HUES64 (cell line): ENCODE measurements around the gene ENTPD1.

Experiments used
- H3K27ac ChIP-seq: 2 replicates; pipeline ENCODE4 v1.7.0; 2013; ENCODE audit warnings: low read depth, low read length, inconsistent platforms
- H3K27me3 ChIP-seq: 2 replicates; pipeline ENCODE4 v1.6.1; 2013; ENCODE audit warnings: mild to moderate bottlenecking, low read length; ENCODE audit not compliant: insufficient read depth
- H3K36me3 ChIP-seq: 2 replicates; pipeline ENCODE4 v1.6.1; 2013; ENCODE audit warnings: mild to moderate bottlenecking, low read length; ENCODE audit not compliant: insufficient read depth
- H3K4me1 ChIP-seq: 2 replicates; pipeline ENCODE4 v1.6.1; 2013; ENCODE audit warnings: mild to moderate bottlenecking, low read length, moderate library complexity; ENCODE audit not compliant: insufficient read depth
- H3K4me3 ChIP-seq: 2 replicates; pipeline ENCODE4 v1.5.1; 2013; ENCODE audit warnings: mild to moderate bottlenecking, low read length, moderate library complexity
- H3K9ac ChIP-seq: 2 replicates; pipeline ENCODE4 v1.6.1; 2013; ENCODE audit warnings: mild to moderate bottlenecking, low read depth, low read length
- H3K9me3 ChIP-seq: 2 replicates; pipeline ENCODE4 v1.6.1; 2013; ENCODE audit warnings: low read depth, low read length; ENCODE audit not compliant: insufficient read depth
- WGBS: fragments of 150-250, 120-280 bp; methylation state at CpG from one replicate; pipeline ENCODE4 v1.1.7; 2013; ENCODE audit warnings: missing lambda C conversion rate; 5-methylcytosine and 5-hydroxymethylcytosine counted together

The ENTPD1 gene

GRCh38 chr10:95834406-95834805, 78.4 kb downstream of the ENTPD1 start:
- Histone ChIP-seq H3K9me3 (no peaks in the 10 kb centered on the region), H3K36me3 (no peaks in the 10 kb centered on the region), H3K9ac (no peak overlapping the region), H3K4me1 (0 out of 2 replicates have a peak, but pooled peaks cover 7% of the 10 kb centered on the region), H3K27me3 (no peaks in the 10 kb centered on the region), H3K4me3 (no peak overlapping the region), H3K27ac (no peak overlapping the region)
- 92% methylated on average over 3 of the region's 3 CpGs for WGBS

DNA sequence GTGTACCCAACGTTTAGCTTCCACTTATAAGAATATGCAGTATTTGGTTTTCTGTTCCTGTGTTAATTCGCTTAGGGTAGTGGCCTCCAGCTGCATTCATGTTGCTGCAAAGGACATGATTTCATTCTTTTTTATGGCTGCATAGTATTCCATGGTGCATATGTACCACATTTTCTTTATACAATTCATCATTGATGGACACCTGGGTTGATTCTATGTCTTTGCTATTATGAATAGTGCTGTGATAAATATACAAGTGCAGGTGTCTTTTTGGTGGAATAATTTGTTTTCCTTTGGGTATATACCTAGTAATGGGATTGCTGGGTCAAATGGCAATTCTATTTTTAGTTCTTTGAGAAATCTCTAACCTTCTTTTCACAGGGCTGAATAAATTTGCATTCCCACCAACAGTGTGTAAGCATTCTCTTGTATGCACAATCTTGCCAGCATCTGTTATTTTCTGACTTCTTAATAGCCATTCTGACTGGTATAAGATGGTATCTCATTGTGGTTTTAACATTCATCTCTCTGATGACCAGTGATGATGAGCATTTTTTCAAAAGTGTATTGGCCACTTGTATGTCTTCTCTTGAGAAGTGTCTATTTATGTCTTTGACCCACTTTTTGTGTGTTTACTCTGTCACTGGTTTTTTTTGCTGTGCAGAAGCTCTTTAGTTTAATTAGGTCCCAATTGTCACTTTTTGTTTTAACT, 79.3 kb downstream of the ENTPD1 start:
- WGBS: 85% methylated on average over 2 of the region's 2 CpGs
- Histone ChIP-seq H3K27ac (no peak overlapping the region), H3K4me3 (no peak overlapping the region)

GRCh38 chr10:95835911-95836310, 79.9 kb downstream of the ENTPD1 start:
- Histone ChIP-seq H3K9me3 (no peaks in the 10 kb centered on the region), H3K4me3 (no peak overlapping the region), H3K4me1 (0 out of 2 replicates have a peak, but pooled peaks cover 7% of the 10 kb centered on the region), H3K27ac (no peak overlapping the region), H3K36me3 (no peaks in the 10 kb centered on the region), H3K27me3 (no peaks in the 10 kb centered on the region), H3K9ac (no peak overlapping the region)

More for the DNA sequence above, 79.3 kb downstream of the ENTPD1 start:
- Histone ChIP-seq H3K4me1 (0 out of 2 replicates have a peak, but pooled peaks cover 7% of the 10 kb centered on the region), H3K9me3 (no peaks in the 10 kb centered on the region), H3K9ac (no peak overlapping the region), H3K27me3 (no peaks in the 10 kb centered on the region), H3K36me3 (no peaks in the 10 kb centered on the region)

DNA sequence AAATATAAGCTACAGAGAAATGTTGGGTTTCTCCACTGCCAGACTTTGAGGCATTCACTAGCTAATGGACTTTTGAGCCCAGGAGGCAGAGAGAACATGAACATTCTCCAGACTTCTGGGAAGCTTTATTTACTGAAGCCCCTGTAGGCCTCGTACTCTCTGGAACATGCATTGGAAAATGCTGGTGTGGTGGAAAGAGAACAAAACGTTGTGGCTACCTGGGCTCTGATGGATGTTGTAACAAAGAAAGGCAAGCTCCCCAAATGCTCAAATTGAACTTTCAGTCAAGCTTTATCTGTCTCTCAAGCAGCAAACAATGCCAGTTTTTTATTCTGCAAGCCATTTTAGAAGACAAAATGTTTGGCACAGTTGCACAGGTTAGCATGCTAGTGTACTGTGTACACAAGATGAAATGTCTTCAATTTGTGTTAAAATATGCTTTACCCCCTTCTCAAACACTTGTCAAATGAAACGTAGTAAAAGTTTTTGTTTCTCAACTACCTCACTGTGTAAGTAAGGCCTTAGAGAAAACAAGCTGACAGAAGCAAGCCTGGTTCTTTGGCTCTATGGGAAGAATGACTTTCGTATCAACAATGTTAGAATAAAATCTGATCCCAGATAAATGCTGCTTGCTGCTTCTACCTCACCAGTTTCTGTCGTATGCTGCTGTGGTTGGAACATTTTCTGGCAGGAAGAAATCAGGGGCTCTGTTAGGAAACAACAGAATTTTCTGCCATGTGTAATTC, 80.8 kb downstream of the ENTPD1 start:
- 0 out of 2 replicates have a peak, but pooled peaks cover 7% of the 10 kb centered on the region for H3K4me1 ChIP-seq

GRCh38 chr10:95837356-95837776, 81.4 kb downstream of the ENTPD1 start:
- Histone ChIP-seq H3K27ac (no peak overlapping the region), H3K27me3 (no peaks in the 10 kb centered on the region), H3K36me3 (no peaks in the 10 kb centered on the region), H3K4me1 (0 out of 2 replicates have a peak, but pooled peaks cover 7% of the 10 kb centered on the region), H3K9ac (no peak overlapping the region), H3K4me3 (no peak overlapping the region), H3K9me3 (no peaks in the 10 kb centered on the region)
- WGBS: 53% methylated on average over 1 of the region's 1 CpG

More for the DNA sequence above, 80.8 kb downstream of the ENTPD1 start:
- no peaks in the 10 kb centered on the region for H3K9me3 ChIP-seq
- H3K4me3 ChIP-seq: no peak overlapping the region
- no peaks in the 10 kb centered on the region for H3K36me3 ChIP-seq
- H3K9ac ChIP-seq: no peak overlapping the region; the same call in 1 of the 2 replicates
- no peak overlapping the region for H3K27ac ChIP-seq
- 82% methylated on average over 4 of the region's 5 CpGs for WGBS
- no peaks in the 10 kb centered on the region for H3K27me3 ChIP-seq

DNA sequence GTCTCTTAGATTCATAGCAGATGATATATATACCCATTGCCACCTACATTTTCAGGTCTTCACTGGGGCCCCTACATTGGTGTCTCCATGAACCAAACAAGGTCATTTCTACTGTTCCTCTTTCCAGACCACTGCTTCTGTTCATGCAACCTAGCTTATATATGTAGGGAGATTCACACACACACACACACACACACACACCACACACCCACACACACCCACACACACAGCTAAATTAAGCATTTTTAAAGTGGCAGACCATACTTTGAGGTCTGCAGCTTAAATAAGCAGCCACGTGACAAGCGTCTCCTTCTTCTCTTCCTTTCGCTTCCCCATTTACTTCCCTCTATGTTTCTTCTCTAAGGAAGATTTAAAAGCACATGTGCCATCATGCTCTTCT, 81.8 kb downstream of the ENTPD1 start:
- WGBS: 94% methylated on average over 3 of the region's 3 CpGs
- Histone ChIP-seq H3K27me3 (no peaks in the 10 kb centered on the region), H3K9ac (no peak overlapping the region), H3K4me1 (0 out of 2 replicates have a peak, but pooled peaks cover 7% of the 10 kb centered on the region), H3K4me3 (no peak overlapping the region), H3K36me3 (no peaks in the 10 kb centered on the region), H3K9me3 (no peaks in the 10 kb centered on the region), H3K27ac (no peak overlapping the region)

GRCh38 chr10:95840121-95840520, 84.2 kb downstream of the ENTPD1 start:
- Histone ChIP-seq H3K36me3 (no peaks in the 10 kb centered on the region), H3K4me1 (0 out of 2 replicates have a peak, but pooled peaks cover 7% of the 10 kb centered on the region), H3K4me3 (no peak overlapping the region), H3K9me3 (no peaks in the 10 kb centered on the region), H3K27ac (no peak overlapping the region), H3K9ac (no peak overlapping the region), H3K27me3 (no peaks in the 10 kb centered on the region; the same call in 1 of the 2 replicates)
- WGBS: 88% methylated on average over 2 of the region's 2 CpGs

- no peak overlapping the region for H3K4me3 ChIP-seq
- WGBS: 83% methylated on average over 1 of the region's 1 CpG
- 0 out of 2 replicates have a peak, but pooled peaks cover 7% of the 10 kb centered on the region for H3K4me1 ChIP-seq
- H3K9me3 ChIP-seq: no peaks in the 10 kb centered on the region
- H3K36me3 ChIP-seq: no peaks in the 10 kb centered on the region
- no peak overlapping the region for H3K9ac ChIP-seq
- no peaks in the 10 kb centered on the region; the same call in 1 of the 2 replicates for H3K27me3 ChIP-seq
- H3K27ac ChIP-seq: no peak overlapping the region
Measured at GRCh38 chr10:95840681-95841080, 84.7 kb downstream of the ENTPD1 start.

GRCh38 chr10:95841661-95842498, 85.9 kb downstream of the ENTPD1 start:
- Histone ChIP-seq H3K27me3 (no peaks in the 10 kb centered on the region; the same call in 1 of the 2 replicates), H3K4me3 (no peak overlapping the region), H3K36me3 (no peaks in the 10 kb centered on the region), H3K9ac (no peak overlapping the region), H3K4me1 (0 out of 2 replicates have a peak, but pooled peaks cover 3% of the 10 kb centered on the region), H3K9me3 (no peaks in the 10 kb centered on the region), H3K27ac (no peak overlapping the region)
- 68% methylated on average over 7 of the region's 7 CpGs for WGBS

DNA sequence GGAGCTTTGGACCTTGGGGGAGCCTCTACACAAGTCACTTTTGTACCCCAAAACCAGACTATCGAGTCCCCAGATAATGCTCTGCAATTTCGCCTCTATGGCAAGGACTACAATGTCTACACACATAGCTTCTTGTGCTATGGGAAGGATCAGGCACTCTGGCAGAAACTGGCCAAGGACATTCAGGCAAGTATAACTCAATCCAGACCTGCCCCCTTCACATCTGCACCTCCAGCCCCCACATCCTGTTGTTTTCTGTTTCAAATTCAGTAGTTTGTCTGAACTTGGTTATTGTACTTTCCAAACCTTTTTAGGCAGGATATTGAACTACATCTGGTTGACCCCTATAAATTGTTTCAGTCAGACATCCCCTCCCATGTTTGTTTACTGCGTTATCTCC, 89.4 kb downstream of the ENTPD1 start:
- Histone ChIP-seq H3K27me3 (no peaks in the 10 kb centered on the region; the same call in 1 of the 2 replicates), H3K9me3 (no peaks in the 10 kb centered on the region), H3K4me3 (no peak overlapping the region), H3K27ac (no peak overlapping the region), H3K36me3 (no peaks in the 10 kb centered on the region), H3K9ac (no peak overlapping the region), H3K4me1 (no peaks in the 10 kb centered on the region)
- 94% methylated on average over 3 of the region's 3 CpGs for WGBS
